GM21576 (cell line): ENCODE results near the gene BAG2.

ENCODE experiments used
- ATAC-seq: cut with Tn5 transposase; IDR thresholded peaks from one replicate; pipeline ENCODE4 v1.9.1; 2021; ENCODE audit warnings: mild to moderate bottlenecking, moderate library complexity; ENCODE audit not compliant: unreplicated experiment

BAG2 gene

GRCh38 chr6:57173886-57174510, 1.9 kb downstream of the BAG2 start:
- ATAC-seq: no peak

GRCh38 chr6:57174511-57174907, 2.4 kb downstream of the BAG2 start:
- ATAC-seq: no peak

- ATAC-seq: no peak
These were observed 5.6 kb downstream of the BAG2 start for GRCh38 chr6:57177545-57178265.

- ATAC-seq: no peak
These were observed 8.5 kb downstream of the BAG2 start for GRCh38 chr6:57180596-57180995.

- ATAC-seq: no peak
These were observed 9.9 kb downstream of the BAG2 start for GRCh38 chr6:57182017-57182432.

GRCh38 chr6:57183336-57183735, 11.2 kb downstream of the BAG2 start:
- ATAC-seq: no peak

GRCh38 chr6:57190140-57190539, 18.0 kb downstream of the BAG2 start:
- no peak for ATAC-seq

GRCh38 chr6:57193177-57193576, 21.1 kb downstream of the BAG2 start:
- no peak for ATAC-seq

GRCh38 chr6:57195457-57195856, 23.3 kb downstream of the BAG2 start:
- ATAC-seq: no peak

- ATAC-seq: no peak
These were observed 27.0 kb downstream of the BAG2 start for GRCh38 chr6:57198926-57199636.

GRCh38 chr6:57201718-57202117, 29.6 kb downstream of the BAG2 start:
- no peak for ATAC-seq

GRCh38 chr6:57205550-57206328, 33.6 kb downstream of the BAG2 start:
- ATAC-seq: no peak

GRCh38 chr6:57207141-57207540, 35.0 kb downstream of the BAG2 start:
- no peak for ATAC-seq

GRCh38 chr6:57207872-57208271, 35.7 kb downstream of the BAG2 start:
- ATAC-seq: no peak

- no peak for ATAC-seq
These were observed 36.9 kb downstream of the BAG2 start for GRCh38 chr6:57209030-57209429.

- no peak for ATAC-seq
These were observed 37.9 kb downstream of the BAG2 start for GRCh38 chr6:57210060-57210459.

- no peak for ATAC-seq
These were observed 43.1 kb downstream of the BAG2 start for GRCh38 chr6:57215260-57215659.

- ATAC-seq: no peak
These were observed 44.3 kb downstream of the BAG2 start for GRCh38 chr6:57216235-57217101.

- no peak for ATAC-seq
These were observed 45.1 kb downstream of the BAG2 start for GRCh38 chr6:57217270-57217669.

GRCh38 chr6:57220083-57220703, 48.1 kb downstream of the BAG2 start:
- no peak for ATAC-seq
